Calu3 (cell line): ENCODE data around the gene MAP2K7. TPM values are rescaled to one million over a fixed set of nuclear protein-coding genes. Genes with fewer than 3 reads are reported as not detected.

ENCODE experiments used
- BruUV-seq: library from RNA; stranded (reverse); fragments of 400-500 nt; replicated peaks from 2 replicates; lab custom pipeline; 2021; lab: Mats Ljungman, UMichigan
- CTCF ChIA-PET: fragments of 300-600 bp; sonication (Branson Sonifier 250); formaldehyde crosslinking; loops from one replicate; lab custom pipeline; 2022; ENCODE audit warnings: antibody characterized with exemption; lab: Charles Lee
- DNase-seq: peaks from one replicate; pipeline ENCODE4 v3.0.0; 2022
- H3K27ac Mint-ChIP-seq: one replicate; pipeline ENCODE4 v1.8.0; 2022; ENCODE audit warnings: mixed read lengths; ENCODE audit not compliant: unreplicated experiment
- H3K27me3 Mint-ChIP-seq: one replicate; pipeline ENCODE4 v1.8.0; 2022; ENCODE audit warnings: mixed read lengths; ENCODE audit not compliant: unreplicated experiment
- H3K36me3 Mint-ChIP-seq: one replicate; pipeline ENCODE4 v1.8.0; 2022; ENCODE audit warnings: mild to moderate bottlenecking, moderate library complexity, mixed read lengths; ENCODE audit not compliant: insufficient read depth, unreplicated experiment
- H3K4me1 Mint-ChIP-seq: one replicate; pipeline ENCODE4 v1.8.0; 2022; ENCODE audit warnings: mild to moderate bottlenecking, low read depth, mixed read lengths; ENCODE audit not compliant: unreplicated experiment
- H3K4me3 Mint-ChIP-seq: one replicate; pipeline ENCODE4 v1.8.0; 2022; ENCODE audit warnings: mild to moderate bottlenecking, low read depth, moderate library complexity, mixed read lengths; ENCODE audit not compliant: unreplicated experiment
- H3K9me3 Mint-ChIP-seq: one replicate; pipeline ENCODE4 v1.8.0; 2022; ENCODE audit warnings: low read depth, mixed read lengths; ENCODE audit not compliant: unreplicated experiment
- intact Hi-C: fragments of 100-400 bp; cut with micrococcal nuclease; formaldehyde crosslinking; loops from one replicate; pipeline ENCODE4 v1.10.0; 2022; ENCODE audit not compliant: unreplicated experiment
- total RNA-seq: library from RNA; stranded (reverse); gene quantifications from 2 replicates; pipeline ENCODE4 v1.2.3, GENCODE V29; 2022
- TF ChIP-seq, protein P1 (sequence below): fragments of 200-600 bp; IDR thresholded peaks from one replicate; pipeline ENCODE4 v1.8.0; 2022; ENCODE audit warnings: antibody characterized with exemption; ENCODE audit not compliant: unreplicated experiment

The MAP2K7 gene
- total RNA-seq, 1 experiment from 2014 or later, result 28.0 TPM

DNA sequence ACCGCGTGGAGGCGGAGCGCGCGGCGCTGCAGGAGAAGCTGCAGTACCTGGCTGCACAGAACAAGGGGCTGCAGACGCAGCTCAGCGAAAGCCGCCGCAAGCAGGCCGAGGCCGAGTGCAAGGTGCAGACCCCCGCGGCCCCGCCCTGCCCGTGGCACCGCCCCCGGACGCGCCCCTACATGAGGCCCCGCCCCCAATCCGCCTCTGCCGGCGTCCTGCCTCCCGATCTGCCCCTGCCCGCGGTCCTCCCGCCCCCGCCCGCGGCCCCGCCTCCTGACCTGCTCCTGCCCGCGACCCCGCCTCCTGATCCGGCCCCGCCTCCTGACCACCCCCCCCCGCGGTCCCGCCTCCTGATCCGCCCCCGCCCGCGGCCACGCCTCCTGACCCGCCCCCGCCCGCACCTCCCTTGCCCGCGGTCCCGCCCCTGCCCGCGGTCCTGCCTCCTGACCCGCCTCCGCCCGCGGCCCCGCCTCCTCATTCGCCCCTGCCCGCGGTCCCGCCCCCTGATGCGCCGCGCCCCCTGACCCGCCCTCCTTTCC, 41.2 kb upstream of the MAP2K7 start:
- Mint-ChIP-seq H3K4me3 (no peak overlapping the region), H3K27me3 (no peaks in the 10 kb centered on the region), H3K36me3 (peaks cover 20% of the 10 kb centered on the region), H3K27ac (no peak overlapping the region), H3K4me1 (peaks cover 7% of the 10 kb centered on the region), H3K9me3 (no peaks in the 10 kb centered on the region)
- TF ChIP-seq, protein P1, sequence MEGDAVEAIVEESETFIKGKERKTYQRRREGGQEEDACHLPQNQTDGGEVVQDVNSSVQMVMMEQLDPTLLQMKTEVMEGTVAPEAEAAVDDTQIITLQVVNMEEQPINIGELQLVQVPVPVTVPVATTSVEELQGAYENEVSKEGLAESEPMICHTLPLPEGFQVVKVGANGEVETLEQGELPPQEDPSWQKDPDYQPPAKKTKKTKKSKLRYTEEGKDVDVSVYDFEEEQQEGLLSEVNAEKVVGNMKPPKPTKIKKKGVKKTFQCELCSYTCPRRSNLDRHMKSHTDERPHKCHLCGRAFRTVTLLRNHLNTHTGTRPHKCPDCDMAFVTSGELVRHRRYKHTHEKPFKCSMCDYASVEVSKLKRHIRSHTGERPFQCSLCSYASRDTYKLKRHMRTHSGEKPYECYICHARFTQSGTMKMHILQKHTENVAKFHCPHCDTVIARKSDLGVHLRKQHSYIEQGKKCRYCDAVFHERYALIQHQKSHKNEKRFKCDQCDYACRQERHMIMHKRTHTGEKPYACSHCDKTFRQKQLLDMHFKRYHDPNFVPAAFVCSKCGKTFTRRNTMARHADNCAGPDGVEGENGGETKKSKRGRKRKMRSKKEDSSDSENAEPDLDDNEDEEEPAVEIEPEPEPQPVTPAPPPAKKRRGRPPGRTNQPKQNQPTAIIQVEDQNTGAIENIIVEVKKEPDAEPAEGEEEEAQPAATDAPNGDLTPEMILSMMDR, result no peak
- no TSS peak for BruUV-seq
- intact Hi-C loops, result no loop called here
- CTCF ChIA-PET, result no interaction called here
- no peak for DNase-seq

DNA sequence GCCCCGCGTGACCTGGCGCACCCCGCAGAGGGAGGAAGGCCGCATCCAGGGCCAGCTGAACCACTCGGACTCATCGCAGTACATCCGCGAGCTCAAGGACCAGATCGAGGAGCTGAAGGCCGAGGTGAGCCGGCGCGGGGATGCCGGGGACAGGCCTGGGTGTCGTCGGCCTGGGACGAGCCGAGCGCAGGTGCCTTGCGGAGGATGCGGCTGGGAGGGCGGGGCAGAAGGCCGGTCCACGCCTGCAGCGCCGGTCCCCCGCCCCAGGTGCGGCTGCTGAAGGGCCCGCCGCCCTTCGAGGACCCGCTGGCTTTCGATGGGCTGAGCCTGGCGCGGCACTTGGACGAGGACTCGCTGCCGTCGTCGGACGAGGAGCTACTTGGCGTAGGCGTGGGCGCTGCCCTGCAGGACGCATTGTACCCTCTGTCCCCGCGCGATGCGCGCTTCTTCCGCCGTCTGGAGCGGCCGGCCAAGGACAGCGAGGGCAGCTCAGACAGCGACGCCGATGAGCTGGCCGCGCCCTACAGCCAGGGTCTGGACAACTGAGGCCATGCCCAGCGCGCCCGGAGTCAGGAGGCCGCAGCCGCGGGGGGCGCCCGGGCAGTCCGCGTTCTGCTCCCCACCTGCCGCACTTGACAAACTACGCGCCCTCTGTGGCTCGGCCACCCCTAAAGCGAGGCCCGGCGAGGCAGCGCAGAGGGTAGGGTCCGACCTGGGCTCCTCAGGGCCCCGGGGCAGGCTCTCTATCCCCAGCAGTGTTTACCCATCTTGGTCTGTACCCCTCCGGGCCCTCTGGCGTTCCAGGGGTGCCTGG, 40.3 kb upstream of the MAP2K7 start:
- Mint-ChIP-seq H3K4me1 (peaks cover 7% of the 10 kb centered on the region), H3K27me3 (no peaks in the 10 kb centered on the region), H3K4me3 (no peak overlapping the region)

DNA sequence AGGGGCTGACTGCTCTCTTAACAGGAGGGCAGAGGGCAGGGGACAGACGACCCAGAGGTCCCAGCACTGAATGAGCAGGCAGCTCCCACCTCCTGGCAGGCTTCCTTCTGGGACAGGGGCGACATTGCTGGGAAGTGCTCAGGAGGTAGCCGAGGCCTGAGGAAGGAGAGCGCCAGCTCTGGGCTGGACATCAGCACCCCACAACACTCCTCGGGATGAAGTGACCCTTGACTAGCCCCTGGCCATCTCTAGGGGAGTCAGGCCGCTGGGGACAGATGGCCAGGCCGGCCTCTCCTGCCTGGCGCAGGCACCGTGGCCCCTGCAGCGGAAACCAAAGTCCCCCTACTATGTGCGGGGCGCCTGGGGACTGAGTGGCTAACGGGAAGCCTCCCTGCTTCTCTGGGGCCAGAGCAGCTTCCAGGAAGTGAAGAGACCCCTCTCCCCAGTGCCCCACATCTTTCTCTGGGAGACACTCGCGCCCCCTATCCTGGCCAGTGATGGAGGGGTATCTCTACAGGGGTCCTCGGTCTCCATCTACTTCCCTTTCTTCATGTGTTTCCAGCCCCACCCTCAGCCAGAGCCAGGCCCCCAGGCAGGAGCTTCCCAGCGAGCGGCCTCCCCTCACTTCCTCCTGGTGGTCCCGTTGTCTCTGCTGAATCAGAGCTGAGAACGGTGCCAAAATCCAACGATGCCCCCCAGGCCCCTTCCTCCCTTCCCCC, 39.5 kb upstream of the MAP2K7 start:
- no TSS peak for BruUV-seq
- DNase-seq, result no peak
- peaks cover 25% of the 10 kb centered on the region for H3K36me3 Mint-ChIP-seq
- TF ChIP-seq, protein P1, result no peak
- no peak overlapping the region for H3K4me3 Mint-ChIP-seq
- no peaks in the 10 kb centered on the region for H3K27me3 Mint-ChIP-seq
- CTCF ChIA-PET, result interaction anchor here (0.6 kb wide), 1 partner anchor 56 kb away, joined by 6 read pairs; the partner anchor contains the start of gene SNAPC2
- intact Hi-C loops, result no loop called here
- no peak overlapping the region for H3K27ac Mint-ChIP-seq
- peaks cover 7% of the 10 kb centered on the region for H3K4me1 Mint-ChIP-seq
- no peaks in the 10 kb centered on the region for H3K9me3 Mint-ChIP-seq

More for the DNA sequence above, 40.3 kb upstream of the MAP2K7 start:
- CTCF ChIA-PET, result no interaction called here
- intact Hi-C loops, result no loop called here
- H3K9me3 Mint-ChIP-seq, result no peaks in the 10 kb centered on the region
- peaks cover 20% of the 10 kb centered on the region for H3K36me3 Mint-ChIP-seq
- TF ChIP-seq, protein P1, result no peak
- no TSS peak for BruUV-seq
- no peak overlapping the region for H3K27ac Mint-ChIP-seq
- no peak for DNase-seq

DNA sequence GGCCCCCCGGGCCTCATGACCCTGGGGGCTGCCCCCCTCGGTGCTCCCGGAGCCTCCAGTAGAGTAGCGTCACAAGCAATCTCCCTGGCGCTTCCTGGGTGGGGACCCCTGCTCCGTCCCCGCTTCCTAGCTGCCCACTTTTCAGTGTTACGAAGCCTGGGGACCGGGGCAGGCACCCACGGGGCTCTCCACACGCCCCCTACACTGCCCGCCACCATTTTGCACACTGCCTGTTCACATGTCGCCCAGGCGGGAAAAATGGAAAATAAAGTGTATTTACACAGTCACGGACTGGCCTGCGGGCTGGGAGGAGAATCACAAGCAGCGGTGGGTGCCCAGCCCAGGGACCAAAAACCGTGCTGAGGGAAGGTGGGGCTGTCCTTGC, 39.0 kb upstream of the MAP2K7 start:
- Mint-ChIP-seq H3K27me3 (no peaks in the 10 kb centered on the region), H3K9me3 (no peaks in the 10 kb centered on the region), H3K4me1 (peaks cover 7% of the 10 kb centered on the region), H3K4me3 (no peak overlapping the region), H3K27ac (no peak overlapping the region), H3K36me3 (peaks cover 29% of the 10 kb centered on the region)
- BruUV-seq, result no TSS peak
- no peak for DNase-seq
- TF ChIP-seq, protein P1, result no peak
- intact Hi-C loops, result no loop called here
- CTCF ChIA-PET, result interaction anchor here (0.6 kb wide), 1 partner anchor 56 kb away, joined by 6 read pairs; the partner anchor contains the start of gene SNAPC2
